DMS 273 treated with DMSO at 0.1 percent for 48 hours (cell line): ENCODE measurements around the gene SOX12.

Experiments
- DNase-seq: peaks from one replicate; lab custom pipeline; 2025; lab: John Stamatoyannopoulos, UW

SOX12 gene

DNA sequence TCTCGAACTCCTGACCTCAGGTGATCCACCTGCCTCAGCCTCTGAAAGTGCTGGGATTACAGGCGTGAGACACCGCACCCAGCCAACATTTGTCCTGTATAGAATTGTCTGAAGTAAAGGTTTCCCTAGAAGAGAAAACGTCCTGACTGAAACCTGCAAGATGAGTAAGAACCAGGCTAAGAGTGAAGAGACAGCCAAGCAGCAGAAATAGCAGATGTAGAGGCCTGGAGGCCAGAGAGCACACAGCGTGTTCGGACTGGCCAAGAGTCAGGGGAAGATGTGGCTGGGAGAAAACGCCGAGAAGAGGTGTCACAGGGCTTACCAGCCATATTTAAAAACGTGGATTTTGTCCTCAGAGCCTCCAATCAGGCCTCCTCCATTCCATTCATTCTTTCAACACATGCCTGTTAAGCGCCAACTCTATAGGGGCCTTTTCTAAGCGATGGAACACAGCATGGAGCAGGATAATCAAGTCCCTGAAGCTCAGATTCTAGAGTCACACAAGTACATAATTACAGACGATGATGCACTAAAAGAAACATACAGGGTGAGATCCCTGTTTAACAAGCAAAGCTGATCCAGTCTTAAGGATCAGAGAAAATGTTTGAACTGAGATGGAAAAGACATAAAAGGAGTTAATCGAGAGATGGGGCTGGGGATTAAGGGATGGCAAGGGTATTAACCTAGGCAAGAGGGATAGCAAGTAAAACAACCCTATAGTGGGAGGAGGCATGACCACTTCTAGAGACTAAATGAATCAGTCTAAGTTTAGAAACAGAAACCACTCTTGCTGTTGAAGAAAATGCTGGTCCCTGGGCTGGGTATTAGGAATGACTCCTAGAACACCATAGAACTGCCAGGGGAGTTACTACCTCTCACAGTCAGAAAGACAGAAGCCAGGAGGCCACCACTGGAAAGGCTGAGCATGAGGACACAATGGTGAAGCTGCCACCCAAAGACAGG, 23.2 kb upstream of the SOX12 start:
- DNase-seq = no peak

DNA sequence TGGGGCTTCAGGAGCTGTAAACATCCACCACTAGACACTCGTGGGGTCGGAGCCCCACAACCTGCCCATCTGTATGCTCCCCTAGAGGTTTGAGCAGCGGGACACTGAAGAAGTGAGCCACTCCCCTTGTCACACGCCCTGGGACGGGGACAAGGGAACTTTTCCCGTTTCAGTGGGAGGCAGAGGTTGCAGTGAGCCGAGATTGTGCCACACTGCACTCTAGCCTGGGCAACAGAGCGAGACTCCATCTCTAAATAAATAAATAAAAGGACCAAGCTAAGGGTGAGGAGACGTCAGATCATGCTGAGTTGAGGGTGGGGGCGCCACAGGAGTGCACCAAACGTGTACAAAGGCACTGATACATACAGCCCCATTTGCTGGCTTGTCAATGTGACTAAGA, 19.6 kb upstream of the SOX12 start:
- DNase-seq = no peak

GRCh38 chr20:308427-309038, 16.8 kb upstream of the SOX12 start:
- no peak for DNase-seq

DNA sequence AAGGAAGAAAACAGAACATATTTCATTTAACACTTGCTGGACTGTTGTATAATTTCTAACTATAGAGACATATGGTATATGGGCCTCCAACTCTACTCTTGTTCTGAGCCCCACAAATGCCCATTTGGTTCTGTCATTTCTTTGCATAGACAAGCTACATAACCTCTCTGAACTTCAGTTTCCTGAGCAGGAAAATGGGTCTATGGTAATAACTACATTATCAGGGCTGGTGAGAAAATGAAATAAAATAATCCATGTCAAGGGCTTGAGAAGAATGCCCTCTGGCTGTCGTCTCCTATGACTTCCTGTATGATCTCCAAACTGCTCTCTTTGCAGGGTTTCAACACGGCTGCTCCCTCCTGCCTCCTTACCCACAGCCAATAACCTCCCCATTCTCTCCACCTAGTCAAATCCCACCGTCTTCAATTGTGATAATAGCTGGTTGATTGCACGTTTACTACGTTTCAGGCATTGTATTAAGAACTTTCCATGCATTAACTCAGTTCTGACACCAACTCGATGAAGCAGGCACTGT, 16.0 kb upstream of the SOX12 start:
- DNase-seq = no peak

DNA sequence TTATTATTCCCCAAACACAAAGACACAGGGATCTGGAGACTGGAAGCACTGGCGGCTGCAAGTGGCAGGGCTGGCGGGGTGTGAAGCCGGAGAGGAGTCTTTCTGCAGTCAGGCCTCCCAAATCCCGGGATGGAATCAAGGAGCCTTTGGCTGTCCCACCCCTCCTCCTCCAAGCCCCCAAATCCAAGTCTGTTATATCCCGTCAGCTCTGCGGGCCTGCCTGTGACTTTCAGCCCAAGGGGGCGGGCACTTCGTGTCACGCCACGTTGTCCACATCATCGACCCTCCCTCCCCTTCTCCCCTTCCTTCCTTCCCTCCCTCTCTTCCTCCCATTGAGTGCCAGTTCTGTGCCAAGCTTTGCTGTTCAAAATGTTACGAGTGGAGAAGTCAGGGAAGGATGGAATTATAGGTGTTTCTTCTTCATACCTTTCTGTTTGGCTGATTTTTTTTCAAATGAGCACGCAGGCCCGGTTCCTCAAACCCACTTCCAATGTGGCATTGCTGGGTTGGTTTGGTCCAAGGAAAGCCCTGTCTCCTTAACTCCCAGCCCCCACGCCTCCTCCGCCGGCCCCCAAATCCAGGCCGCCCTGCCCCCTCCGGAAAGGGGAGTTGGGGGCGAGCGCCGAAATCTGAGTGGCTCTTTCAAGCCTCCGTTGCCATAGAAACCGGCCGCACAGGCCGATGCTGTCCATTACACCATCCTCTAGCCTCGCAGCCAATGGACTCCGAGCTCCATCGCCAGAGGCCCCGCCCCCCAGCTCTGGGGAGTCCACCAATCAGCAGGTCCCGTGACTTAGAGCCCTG, 15.3 kb upstream of the SOX12 start:
- peak; percentile 56 for DNase-seq

GRCh38 chr20:310645-311044, 14.7 kb upstream of the SOX12 start:
- DNase-seq = no peak

- no peak for DNase-seq
These were observed 13.7 kb upstream of the SOX12 start for GRCh38 chr20:311609-312008.

- no peak for DNase-seq
These were observed 13.3 kb upstream of the SOX12 start for GRCh38 chr20:312067-312466.

- no peak for DNase-seq
These were observed 12.5 kb upstream of the SOX12 start for GRCh38 chr20:312866-313265.

GRCh38 chr20:313402-313801, 11.9 kb upstream of the SOX12 start:
- no peak for DNase-seq

GRCh38 chr20:313948-314347, 11.4 kb upstream of the SOX12 start:
- no peak for DNase-seq

- DNase-seq = no peak
These were observed 8.9 kb upstream of the SOX12 start for GRCh38 chr20:316316-317068.

DNA sequence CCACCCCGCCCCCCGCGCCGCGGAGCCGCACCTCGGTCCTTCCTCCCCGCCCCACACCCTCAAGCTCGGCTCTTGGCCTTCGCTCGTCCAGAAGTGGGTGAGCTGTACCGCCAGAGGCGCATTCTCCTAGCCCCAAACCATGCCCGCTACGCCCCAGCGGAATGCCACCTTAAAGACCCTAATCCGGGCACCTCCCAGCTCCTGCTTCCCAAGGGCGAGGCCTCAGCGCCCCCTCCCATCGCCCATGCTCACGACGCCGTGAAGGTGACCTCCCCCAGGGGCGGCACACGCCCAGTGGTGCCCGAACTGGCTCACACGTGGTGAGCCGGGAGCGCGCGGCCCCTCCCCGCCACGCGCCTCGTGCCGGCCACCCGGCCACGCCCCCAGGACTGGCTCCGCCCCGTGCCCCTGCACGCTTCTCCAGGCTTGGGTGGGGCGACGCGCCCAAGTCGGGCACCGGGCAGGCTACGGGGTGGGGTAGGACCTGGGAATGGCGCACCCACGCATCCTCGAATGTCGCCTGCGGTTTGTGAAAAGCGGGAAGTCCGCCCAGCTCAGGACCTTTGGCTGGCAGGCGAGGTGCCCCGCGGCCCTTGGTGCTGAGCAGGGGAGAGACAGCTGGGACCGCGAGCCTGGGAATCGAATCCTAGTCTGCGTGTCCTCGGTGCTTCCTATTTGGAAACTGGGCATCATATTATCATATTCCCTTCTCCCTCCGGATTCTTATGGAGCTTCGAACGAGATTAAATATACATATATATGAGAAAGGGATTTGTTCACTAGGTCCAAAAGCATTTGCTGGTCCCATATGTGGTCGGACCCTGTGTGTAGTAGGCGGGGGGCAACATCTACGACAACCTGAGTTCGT, 941 bp upstream of the SOX12 start:
- peak; percentile 77 for DNase-seq

DNA sequence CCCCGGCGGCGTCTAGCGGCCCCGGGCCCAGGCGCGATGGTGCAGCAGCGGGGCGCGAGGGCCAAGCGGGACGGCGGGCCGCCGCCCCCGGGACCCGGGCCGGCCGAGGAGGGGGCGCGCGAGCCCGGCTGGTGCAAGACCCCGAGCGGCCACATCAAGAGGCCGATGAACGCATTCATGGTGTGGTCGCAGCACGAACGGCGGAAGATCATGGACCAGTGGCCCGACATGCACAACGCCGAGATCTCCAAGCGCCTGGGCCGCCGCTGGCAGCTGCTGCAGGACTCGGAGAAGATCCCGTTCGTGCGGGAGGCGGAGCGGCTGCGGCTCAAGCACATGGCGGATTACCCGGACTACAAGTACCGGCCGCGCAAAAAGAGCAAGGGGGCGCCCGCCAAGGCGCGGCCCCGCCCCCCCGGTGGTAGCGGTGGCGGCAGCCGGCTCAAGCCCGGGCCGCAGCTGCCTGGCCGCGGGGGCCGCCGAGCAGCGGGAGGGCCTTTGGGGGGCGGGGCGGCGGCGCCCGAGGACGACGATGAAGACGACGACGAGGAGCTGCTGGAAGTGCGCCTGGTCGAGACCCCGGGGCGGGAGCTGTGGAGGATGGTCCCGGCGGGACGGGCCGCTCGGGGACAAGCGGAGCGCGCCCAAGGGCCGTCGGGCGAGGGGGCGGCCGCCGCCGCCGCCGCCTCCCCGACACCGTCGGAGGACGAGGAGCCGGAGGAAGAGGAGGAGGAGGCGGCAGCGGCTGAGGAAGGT, 715 bp downstream of the SOX12 start:
- DNase-seq = peak; percentile 49

- DNase-seq = no peak
These were observed 1.4 kb downstream of the SOX12 start for GRCh38 chr20:326645-327185.

GRCh38 chr20:327186-328026, 2.1 kb downstream of the SOX12 start:
- DNase-seq = peak; percentile 90

DNA sequence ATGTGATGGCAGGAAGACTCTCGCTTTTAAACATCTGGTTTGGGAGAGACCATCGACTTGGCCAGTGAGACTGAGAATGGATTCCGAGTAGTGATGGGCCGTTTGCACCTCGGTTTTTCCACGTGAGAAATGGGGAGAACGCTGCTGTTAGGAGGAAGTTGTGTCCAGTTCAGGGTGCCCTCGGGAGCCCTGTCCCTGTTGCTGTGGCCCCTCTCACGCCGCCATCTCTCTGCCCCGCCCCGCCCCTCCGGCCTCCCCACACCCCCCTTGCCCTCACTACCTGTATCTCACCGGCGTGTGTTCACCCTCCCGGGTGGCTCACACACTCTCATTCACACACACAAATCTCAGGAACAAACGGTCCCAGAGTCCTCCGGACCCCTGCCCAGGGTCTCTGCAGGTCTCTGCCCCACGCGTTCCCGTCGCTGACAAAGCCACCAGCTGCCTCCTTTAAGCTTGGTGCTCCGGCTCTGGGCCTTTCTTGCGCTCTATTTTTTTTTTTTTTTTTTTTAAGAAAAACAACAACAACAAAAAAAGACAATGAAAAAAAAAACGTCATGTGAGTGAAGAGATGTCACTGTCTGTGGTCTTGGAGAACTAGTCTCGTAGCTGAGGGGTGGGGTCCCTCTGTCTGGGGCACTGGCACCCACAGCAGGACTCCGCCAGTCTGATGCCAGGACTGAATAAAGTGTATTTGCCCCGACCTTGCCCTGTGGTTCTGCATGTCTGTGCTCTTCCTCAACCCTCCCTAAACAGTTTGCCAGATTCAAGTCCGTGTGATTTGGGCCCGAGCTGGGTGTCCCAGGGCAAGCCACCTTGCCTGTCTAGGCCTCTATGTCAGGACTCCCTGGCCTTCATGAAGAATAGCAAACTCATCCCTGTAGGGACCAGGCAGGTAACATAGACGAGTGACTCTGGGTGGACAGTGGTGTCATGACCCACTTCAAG, 2.9 kb downstream of the SOX12 start:
- no peak for DNase-seq
